Upper lobe of right lung (tissue), 1 donor: ENCODE measurements around the gene BAHCC1. TPM values are rescaled to one million over a fixed set of nuclear protein-coding genes. Genes with fewer than 3 reads are reported as not detected.
A peak's percentile ranks its signal among the peaks of the same experiment; 100 is the strongest.

Source experiments
- ATAC-seq: fragments of 200-7000 bp; cut with Tn5 transposase; one replicate; pipeline ENCODE4 v1.9.1; 2020; ENCODE audit warnings: mild to moderate bottlenecking, moderate library complexity
- DNase-seq: peaks from one replicate; pipeline ENCODE4 v3.0.0-alpha.2; 2020
- H3K27ac ChIP-seq: fragments of 200-600 bp; one replicate; pipeline ENCODE4 v1.8.0; 2022
- H3K27me3 ChIP-seq: fragments of 200-600 bp; one replicate; pipeline ENCODE4 v1.8.0; 2022; ENCODE audit warnings: mild to moderate bottlenecking
- H3K36me3 ChIP-seq: fragments of 200-600 bp; one replicate; pipeline ENCODE4 v1.8.0; 2022
- H3K4me1 ChIP-seq: fragments of 200-600 bp; one replicate; pipeline ENCODE4 v1.8.0; 2022
- H3K4me3 ChIP-seq: fragments of 200-600 bp; one replicate; pipeline ENCODE4 v1.8.0; 2022; ENCODE audit warnings: mild to moderate bottlenecking
- H3K9me3 ChIP-seq: fragments of 200-600 bp; one replicate; pipeline ENCODE4 v1.8.0; 2022
- intact Hi-C: fragments of 100-400 bp; cut with DNase I; formaldehyde crosslinking; loops from one replicate; pipeline ENCODE4 v1.11.0; 2022
- total RNA-seq: library from RNA; stranded (reverse); fragmentation: NEBNext Ultra II Directional; extraction: Animal tissue kit (Norgen Biotek cat#: 25700); gene quantifications from one replicate; pipeline ENCODE4 v1.2.1, GENCODE V29; 2021
- TF ChIP-seq, protein P1 (sequence below): fragments of 200-600 bp; IDR thresholded peaks from one replicate; pipeline ENCODE4 v1.8.0; 2022; ENCODE audit warnings: antibody characterized with exemption
- donor health status: DM: no; HTN: yes; CAD: no; lungs with severe emphysema.

BAHCC1 gene
- total RNA-seq, 1 donor from 2014 or later, result 23.3 TPM

DNA sequence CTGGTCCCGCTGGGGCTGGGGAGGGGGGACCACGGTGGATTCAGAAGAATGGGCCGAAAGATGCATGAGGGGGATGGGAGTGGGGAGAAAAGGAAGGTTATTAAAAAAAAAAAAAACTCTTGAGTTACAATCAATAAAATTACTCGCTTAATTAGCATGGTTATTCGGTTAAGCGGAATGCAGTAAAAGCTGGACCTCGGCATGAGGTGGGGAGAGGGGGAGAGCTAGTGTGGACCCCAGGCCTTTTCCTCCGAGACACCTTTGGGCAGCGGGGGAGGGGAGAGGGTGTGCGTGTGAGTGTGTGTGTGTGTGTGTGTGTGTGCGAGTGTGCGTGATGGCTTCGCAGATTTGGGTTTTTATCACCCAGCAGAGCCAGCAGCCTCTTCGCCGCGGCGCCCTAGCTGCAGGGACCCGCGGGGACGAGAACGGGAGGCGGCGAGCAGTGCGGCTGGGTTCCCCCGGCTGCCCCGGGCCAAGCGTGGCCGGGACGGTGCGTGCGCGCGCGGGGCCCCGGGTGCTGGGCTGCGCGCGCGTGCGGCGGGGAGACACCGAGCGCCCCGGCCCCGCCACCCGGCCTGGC lies 3.7 kb downstream of the BAHCC1 start:
- intact Hi-C loops, result no loop called here
- Histone ChIP-seq H3K36me3 (no peaks in the 10 kb centered on the region), H3K4me1 (peaks cover 40% of the 10 kb centered on the region), H3K27me3 (no peaks in the 10 kb centered on the region), H3K27ac (peak overlapping the region; percentile 97), H3K4me3 (peak overlapping the region; percentile 74), H3K9me3 (no peaks in the 10 kb centered on the region)
- ATAC-seq, result no peak
- no peak for DNase-seq
- TF ChIP-seq, protein P1, sequence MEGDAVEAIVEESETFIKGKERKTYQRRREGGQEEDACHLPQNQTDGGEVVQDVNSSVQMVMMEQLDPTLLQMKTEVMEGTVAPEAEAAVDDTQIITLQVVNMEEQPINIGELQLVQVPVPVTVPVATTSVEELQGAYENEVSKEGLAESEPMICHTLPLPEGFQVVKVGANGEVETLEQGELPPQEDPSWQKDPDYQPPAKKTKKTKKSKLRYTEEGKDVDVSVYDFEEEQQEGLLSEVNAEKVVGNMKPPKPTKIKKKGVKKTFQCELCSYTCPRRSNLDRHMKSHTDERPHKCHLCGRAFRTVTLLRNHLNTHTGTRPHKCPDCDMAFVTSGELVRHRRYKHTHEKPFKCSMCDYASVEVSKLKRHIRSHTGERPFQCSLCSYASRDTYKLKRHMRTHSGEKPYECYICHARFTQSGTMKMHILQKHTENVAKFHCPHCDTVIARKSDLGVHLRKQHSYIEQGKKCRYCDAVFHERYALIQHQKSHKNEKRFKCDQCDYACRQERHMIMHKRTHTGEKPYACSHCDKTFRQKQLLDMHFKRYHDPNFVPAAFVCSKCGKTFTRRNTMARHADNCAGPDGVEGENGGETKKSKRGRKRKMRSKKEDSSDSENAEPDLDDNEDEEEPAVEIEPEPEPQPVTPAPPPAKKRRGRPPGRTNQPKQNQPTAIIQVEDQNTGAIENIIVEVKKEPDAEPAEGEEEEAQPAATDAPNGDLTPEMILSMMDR, result no peak

DNA sequence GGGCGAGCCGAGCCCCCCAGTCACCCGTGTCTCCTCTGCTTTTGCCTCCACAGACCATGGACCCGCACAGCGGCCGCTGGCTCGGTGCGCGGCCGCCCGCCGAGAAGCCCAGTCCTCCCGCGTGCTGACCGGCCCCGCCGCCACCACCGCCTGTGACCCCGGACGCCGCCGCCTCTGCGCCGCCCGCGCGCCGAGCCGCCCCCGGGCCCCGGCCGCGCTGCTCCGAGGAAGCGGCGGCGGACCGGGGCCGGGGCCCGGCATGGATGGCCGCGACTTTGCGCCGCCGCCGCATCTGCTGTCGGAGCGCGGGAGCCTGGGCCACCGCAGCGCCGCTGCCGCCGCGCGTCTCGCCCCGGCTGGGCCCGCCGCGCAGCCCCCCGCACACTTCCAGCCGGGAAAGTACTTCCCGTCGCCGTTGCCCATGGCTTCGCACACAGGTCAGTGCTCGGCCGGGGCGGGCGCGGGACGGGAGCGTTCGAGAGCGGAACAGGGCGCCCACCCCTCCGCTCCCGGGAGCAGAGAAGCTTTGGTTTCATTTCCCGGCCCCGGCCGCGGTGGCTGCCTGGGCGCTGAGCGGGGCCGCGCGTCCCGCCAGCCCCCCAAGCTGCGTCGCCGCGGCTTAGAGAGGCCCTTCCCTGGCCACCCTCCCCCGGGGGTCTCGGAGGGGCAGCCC lies 4.4 kb downstream of the BAHCC1 start:
- H3K4me1 ChIP-seq, result peaks cover 40% of the 10 kb centered on the region
- H3K9me3 ChIP-seq, result no peaks in the 10 kb centered on the region
- ATAC-seq (no peak), DNase-seq (no peak)
- intact Hi-C loops, result loop anchor here (5.0 kb wide), 1 partner anchor 83 kb away; no protein-coding TSS in a partner anchor
- no peaks in the 10 kb centered on the region for H3K36me3 ChIP-seq
- peak overlapping the region; percentile 74 for H3K4me3 ChIP-seq
- TF ChIP-seq, protein P1, result no peak
- H3K27ac ChIP-seq, result peak overlapping the region; percentile 97
- H3K27me3 ChIP-seq, result no peaks in the 10 kb centered on the region

DNA sequence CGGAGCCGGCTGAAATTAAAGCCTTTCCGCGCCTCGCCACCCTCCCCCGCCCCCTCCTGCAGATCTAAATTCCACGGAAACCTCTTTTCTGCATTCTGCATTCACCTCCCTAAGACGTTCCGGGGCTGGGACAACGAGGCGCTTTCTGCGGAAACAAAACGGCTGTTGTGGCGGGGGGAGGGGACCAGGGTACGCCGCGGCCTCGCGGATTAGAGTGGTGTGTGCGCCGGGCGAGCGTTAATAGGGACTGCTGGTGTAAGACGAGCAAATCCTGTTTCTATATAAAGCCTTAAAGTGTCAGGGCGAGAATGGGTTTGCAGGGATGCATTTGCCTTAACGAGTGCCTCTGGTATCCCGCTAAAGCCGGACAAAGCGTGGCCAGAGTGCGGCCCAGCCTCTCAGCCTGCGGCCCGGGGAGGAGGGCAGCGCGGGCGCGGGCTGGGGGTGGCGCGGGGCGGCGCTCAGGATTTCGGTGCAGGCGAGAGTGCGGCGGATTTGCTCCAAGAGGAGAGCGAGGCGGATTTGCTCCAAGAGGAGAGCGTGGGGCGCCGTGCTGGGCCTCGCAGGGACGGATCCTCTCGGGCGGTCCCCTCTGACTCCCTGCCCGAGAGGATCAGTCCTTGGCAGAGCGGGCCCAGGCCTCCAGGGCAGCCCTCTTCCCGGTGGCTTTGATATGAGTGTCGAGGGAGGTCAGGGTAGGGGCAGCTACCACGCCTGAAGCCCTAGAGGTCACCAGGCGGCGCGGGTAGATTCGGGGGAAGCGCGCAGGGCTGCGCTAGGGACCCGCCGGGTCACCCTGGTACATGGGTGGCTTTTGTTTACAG lies 5.1 kb downstream of the BAHCC1 start:
- intact Hi-C loops, result loop anchor here (5.0 kb wide), 1 partner anchor 82 kb away; no protein-coding TSS in a partner anchor
- TF ChIP-seq, protein P1, result no peak
- Histone ChIP-seq H3K4me1 (peaks cover 45% of the 10 kb centered on the region), H3K27me3 (no peaks in the 10 kb centered on the region), H3K27ac (peak overlapping the region; percentile 95), H3K36me3 (no peaks in the 10 kb centered on the region), H3K4me3 (peak overlapping the region; percentile 74), H3K9me3 (no peaks in the 10 kb centered on the region)
- DNase-seq (peak; percentile 78), ATAC-seq (peak; percentile 11)

DNA sequence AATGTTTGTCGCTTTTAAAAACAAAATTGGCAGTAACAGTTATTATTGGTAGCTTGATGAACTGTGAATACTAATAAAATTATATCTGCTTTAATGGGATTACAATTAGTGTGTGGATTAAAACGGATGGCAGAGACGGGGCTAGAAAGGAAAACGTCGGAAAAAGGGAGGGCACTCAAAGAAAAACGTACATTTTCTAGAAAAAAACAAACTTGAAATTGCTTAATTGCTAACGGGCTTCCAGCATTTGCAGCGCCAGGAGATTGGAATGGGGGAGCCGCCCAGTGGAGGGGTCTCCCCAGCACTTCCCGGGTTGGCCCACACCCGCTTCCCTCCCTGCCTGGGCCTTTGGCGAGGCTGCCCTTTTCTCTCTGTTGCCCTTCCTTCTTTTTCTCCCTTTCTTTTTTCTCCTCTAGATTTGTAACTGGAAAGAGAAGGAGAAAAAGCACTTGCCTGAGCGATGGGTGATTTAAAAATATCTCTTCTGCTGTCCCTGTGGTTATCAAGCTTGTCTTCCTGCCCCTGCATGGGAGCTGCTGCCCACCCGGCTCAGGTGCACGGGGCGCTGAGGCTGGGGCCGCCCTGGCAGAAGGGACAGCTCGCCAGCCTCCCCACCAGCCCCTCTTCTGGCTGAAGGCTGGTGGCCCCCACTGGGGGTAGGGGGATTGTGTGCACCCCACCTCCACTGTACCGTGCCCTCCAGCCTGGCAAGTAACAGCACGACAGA lies 5.9 kb downstream of the BAHCC1 start:
- Histone ChIP-seq H3K4me3 (peak overlapping the region; percentile 74), H3K36me3 (no peaks in the 10 kb centered on the region), H3K4me1 (peaks cover 53% of the 10 kb centered on the region), H3K27me3 (no peaks in the 10 kb centered on the region), H3K27ac (peak overlapping the region; percentile 95), H3K9me3 (no peaks in the 10 kb centered on the region)
- ATAC-seq (no peak), DNase-seq (no peak)
- intact Hi-C loops, result loop anchor here (5.0 kb wide), 1 partner anchor 81 kb away; no protein-coding TSS in a partner anchor
- TF ChIP-seq, protein P1, result no peak
